OCI-LY1 (cell line): ENCODE data around the gene DNAH17.

Experiments used
- H2AFZ ChIP-seq: fragments of 200-600 bp; sonication (generic), shearing (Covaris generic); 2 replicates; pipeline ENCODE4 v1.6.0; 2014; ENCODE audit warnings: antibody characterized with exemption, mild to moderate bottlenecking, low read length
- H3F3A ChIP-seq: fragments of 200-600 bp; sonication (generic), shearing (Covaris generic); 2 replicates; pipeline ENCODE4 v1.6.0; 2014; ENCODE audit warnings: mild to moderate bottlenecking, antibody characterized with exemption, low read length, moderate library complexity; ENCODE audit not compliant: insufficient read depth
- H3K27ac ChIP-seq: fragments of 200-600 bp; sonication (generic); 2 replicates; pipeline ENCODE4 v1.5.1; 2014; ENCODE audit warnings: low read length, mixed run types, mild to moderate bottlenecking, low read depth; ENCODE audit not compliant: poor library complexity, severe bottlenecking
- H3K27me3 ChIP-seq: fragments of 200-600 bp; sonication (generic); 2 replicates; pipeline ENCODE4 v1.6.0; 2014; ENCODE audit warnings: antibody characterized with exemption, mild to moderate bottlenecking, low read length, moderate library complexity; ENCODE audit not compliant: insufficient read depth
- H3K36me3 ChIP-seq: fragments of 200-600 bp; sonication (generic); 2 replicates; pipeline ENCODE4 v1.6.1; 2014; ENCODE audit warnings: mild to moderate bottlenecking, antibody characterized with exemption, low read length, moderate library complexity, mixed read lengths; ENCODE audit not compliant: insufficient read depth
- H3K4me1 ChIP-seq: fragments of 200-600 bp; sonication (generic); 2 replicates; pipeline ENCODE4 v1.5.1; 2014; ENCODE audit warnings: mild to moderate bottlenecking, low read length, moderate library complexity; ENCODE audit not compliant: insufficient read depth, severe bottlenecking
- H3K4me2 ChIP-seq: fragments of 200-600 bp; sonication (generic), shearing (Covaris generic); 2 replicates; pipeline ENCODE4 v1.6.1; 2014; ENCODE audit warnings: low read length
- H3K4me3 ChIP-seq: fragments of 200-600 bp; sonication (generic); 2 replicates; pipeline ENCODE4 v1.5.1; 2014; ENCODE audit warnings: low read length, low read depth, mild to moderate bottlenecking, mixed read lengths; ENCODE audit not compliant: poor library complexity, severe bottlenecking
- H3K79me2 ChIP-seq: fragments of 200-600 bp; shearing (Covaris generic); 2 replicates; pipeline ENCODE4 v1.6.1; 2016; ENCODE audit warnings: mixed run types, low read length, mixed read lengths; ENCODE audit not compliant: insufficient read depth
- H3K9ac ChIP-seq: fragments of 200-600 bp; sonication (generic), shearing (Covaris generic); 2 replicates; pipeline ENCODE4 v1.6.1; 2014; ENCODE audit warnings: mild to moderate bottlenecking, low read length, mixed read lengths
- H3K9me2 ChIP-seq: fragments of 200-600 bp; sonication (generic), shearing (Covaris generic); 2 replicates; pipeline ENCODE4 v1.6.1; 2014; ENCODE audit warnings: low read depth, mild to moderate bottlenecking, low read length, mixed read lengths
- H3K9me3 ChIP-seq: fragments of 200-600 bp; shearing (Covaris generic); 2 replicates; pipeline ENCODE4 v1.6.1; 2014; ENCODE audit warnings: low read length, mixed read lengths
- H4K20me1 ChIP-seq: fragments of 200-600 bp; sonication (generic), shearing (Covaris generic); 2 replicates; pipeline ENCODE4 v1.6.0; 2016; ENCODE audit warnings: mild to moderate bottlenecking, low read length; ENCODE audit not compliant: insufficient read depth
- CTCF ChIP-seq: fragments of 200-600 bp; sonication (generic), shearing (Covaris generic); IDR thresholded peaks from 2 replicates; pipeline ENCODE4 v1.5.1; 2017; ENCODE audit warnings: mild to moderate bottlenecking, antibody characterized with exemption, low read length, moderate library complexity, mixed read lengths
- EZH2 ChIP-seq: fragments of 200-600 bp; sonication (generic), shearing (Covaris generic); IDR thresholded peaks from 2 replicates; pipeline ENCODE4 v1.8.0; 2017; ENCODE audit warnings: borderline replicate concordance, mixed run types, mild to moderate bottlenecking, antibody characterized with exemption, low read length, moderate library complexity, mixed read lengths

DNAH17 gene

GRCh38 chr17:78399028-78399692, 178.0 kb downstream of the DNAH17 start:
- no peaks in the 10 kb centered on the region for H3K79me2 ChIP-seq
- H3K4me2 ChIP-seq, result no peak overlapping the region
- H4K20me1 ChIP-seq, result no peaks in the 10 kb centered on the region
- no peaks in the 10 kb centered on the region for H3K9me2 ChIP-seq
- no peak overlapping the region for H3K4me3 ChIP-seq
- H3K27me3 ChIP-seq, result no peaks in the 10 kb centered on the region
- no peak overlapping the region for H2AFZ ChIP-seq
- no peaks in the 10 kb centered on the region for H3K9me3 ChIP-seq
- H3K36me3 ChIP-seq, result peaks cover 75% of the 10 kb centered on the region
- H3K27ac ChIP-seq, result no peak overlapping the region
- no peak for TF ChIP-seq EZH2
- TF ChIP-seq CTCF, result no peak
- no peak overlapping the region for H3K9ac ChIP-seq
- H3K4me1 ChIP-seq, result no peaks in the 10 kb centered on the region
- H3F3A ChIP-seq, result no peaks in the 10 kb centered on the region

GRCh38 chr17:78398390-78398789, 178.8 kb downstream of the DNAH17 start:
- Histone ChIP-seq H3K9me2 (no peaks in the 10 kb centered on the region), H3K36me3 (peaks cover 71% of the 10 kb centered on the region), H3K79me2 (no peaks in the 10 kb centered on the region), H3K4me1 (no peaks in the 10 kb centered on the region), H3K9ac (no peak overlapping the region), H2AFZ (no peak overlapping the region), H3K27me3 (no peaks in the 10 kb centered on the region), H4K20me1 (no peaks in the 10 kb centered on the region), H3K4me3 (no peak overlapping the region), H3K4me2 (no peak overlapping the region), H3K9me3 (no peaks in the 10 kb centered on the region), H3F3A (no peaks in the 10 kb centered on the region), H3K27ac (no peak overlapping the region)
- no peak for TF ChIP-seq CTCF
- TF ChIP-seq EZH2, result no peak

GRCh38 chr17:78397681-78398101, 179.5 kb downstream of the DNAH17 start:
- H4K20me1 ChIP-seq, result no peaks in the 10 kb centered on the region
- no peak for TF ChIP-seq CTCF
- no peak for TF ChIP-seq EZH2

More at GRCh38 chr17:78397681-78398101, 179.5 kb downstream of the DNAH17 start:
- no peaks in the 10 kb centered on the region for H3K4me1 ChIP-seq
- H3K9me2 ChIP-seq, result no peaks in the 10 kb centered on the region
- H2AFZ ChIP-seq, result no peak overlapping the region
- H3K9ac ChIP-seq, result no peak overlapping the region
- H3K27me3 ChIP-seq, result no peaks in the 10 kb centered on the region
- H3K36me3 ChIP-seq, result peaks cover 67% of the 10 kb centered on the region
- H3K4me3 ChIP-seq, result no peak overlapping the region
- no peaks in the 10 kb centered on the region for H3F3A ChIP-seq
- H3K27ac ChIP-seq, result no peak overlapping the region
- H3K79me2 ChIP-seq, result no peaks in the 10 kb centered on the region
- H3K4me2 ChIP-seq, result no peak overlapping the region
- no peaks in the 10 kb centered on the region for H3K9me3 ChIP-seq
